Endothelial cell of umbilical vein (primary cell): Measurements from ENCODE around the gene VAC14. TPM values are rescaled to one million over a fixed set of nuclear protein-coding genes. Genes with fewer than 3 reads are reported as not detected.

Experiments
- BruUV-seq: library from RNA; stranded (reverse); fragments of 400-500 nt; replicated peaks from 2 replicates; lab custom pipeline; 2021; lab: Mats Ljungman, UMichigan
- CTCF ChIA-PET: fragments of 300-600, 350-600 bp; sonication (Branson Sonifier 250); formaldehyde crosslinking; loops from one replicate; lab custom pipeline; 2021; ENCODE audit warnings: antibody characterized with exemption, inconsistent platforms; lab: Charles Lee
- POLR2A ChIA-PET: fragments of 300-600, 350-600 bp; sonication (Branson Sonifier 250); formaldehyde crosslinking; loops from one replicate; lab custom pipeline; 2021; ENCODE audit warnings: antibody characterized with exemption, inconsistent platforms; lab: Charles Lee
- DNase-seq: peaks from one replicate; pipeline ENCODE4 v3.0.0-alpha.2; 2011; ENCODE audit warnings: low read depth, low spot score
- FAIRE-seq: peaks from 2 replicates; lab custom pipeline; 2011; peaks lifted over from hg19 to GRCh38; lab: Jason Lieb, UNC
- H2AFZ ChIP-seq: 2 replicates; pipeline ENCODE4 v1.6.0; 2012; ENCODE audit warnings: low read depth, low read length, control low read depth, inconsistent platforms
- H3K27ac ChIP-seq: 2 replicates; pipeline ENCODE4 v1.5.1; 2011; ENCODE audit warnings: low read depth, mild to moderate bottlenecking, control low read depth, low read length, moderate library complexity; ENCODE audit not compliant: insufficient read depth
- H3K27me3 ChIP-seq, 2 experiments: 2 replicates each; pipeline versions ENCODE4 v1.6.0 to v1.6.1; 2011; ENCODE audit warnings: low read length in 2 of 2, mixed read lengths in 1 of 2; ENCODE audit not compliant: control insufficient read depth in 2 of 2, insufficient read depth in 2 of 2
- H3K36me3 ChIP-seq, 2 experiments: 2 replicates in 1 of 2; 3 replicates in 1 of 2; pipeline ENCODE4 v1.5.1; 2011; ENCODE audit warnings: low read length in 2 of 2, mild to moderate bottlenecking in 1 of 2, moderate library complexity in 1 of 2; ENCODE audit not compliant: control insufficient read depth in 2 of 2, insufficient read depth in 2 of 2; ENCODE audit errors: extremely low read depth in 1 of 2
- H3K4me1 ChIP-seq: 3 replicates; pipeline ENCODE4 v1.5.1; 2011; ENCODE audit warnings: mild to moderate bottlenecking, low read length; ENCODE audit not compliant: control insufficient read depth, insufficient read depth; ENCODE audit errors: extremely low read depth
- H3K4me2 ChIP-seq: 2 replicates; pipeline ENCODE4 v1.6.1; 2011; ENCODE audit warnings: low read length, control low read depth, mixed read lengths; ENCODE audit not compliant: insufficient read depth
- H3K4me3 ChIP-seq, 3 experiments: fragments of 200-600 bp in 1 of 3; sonication (generic), shearing (Covaris generic) in 1 of 3; replicated peaks in 1 of 3; 2 replicates each; pipeline ENCODE4 v1.5.1; 2011 to 2016; ENCODE audit warnings: control low read depth in 3 of 3, low read length in 3 of 3, mild to moderate bottlenecking in 2 of 3, inconsistent platforms in 1 of 3, low read depth in 1 of 3, moderate library complexity in 1 of 3; ENCODE audit not compliant: insufficient read depth in 1 of 3
- H3K79me2 ChIP-seq: 2 replicates; pipeline ENCODE4 v1.6.0; 2012; ENCODE audit warnings: low read length, inconsistent platforms; ENCODE audit not compliant: control insufficient read depth, insufficient read depth
- H3K9ac ChIP-seq: replicated peaks from 2 replicates; pipeline ENCODE3; 2011; ENCODE audit warnings: low read length, control low read depth; ENCODE audit not compliant: insufficient read depth; ENCODE audit errors: extremely low read depth
- H3K9me1 ChIP-seq: replicated peaks from 3 replicates; pipeline ENCODE4 v1.6.0; 2011; ENCODE audit warnings: mild to moderate bottlenecking, low read length; ENCODE audit not compliant: control insufficient read depth, insufficient read depth; ENCODE audit errors: extremely low read depth
- H3K9me3 ChIP-seq: replicated peaks from 2 replicates; pipeline ENCODE4 v1.5.1; 2012; ENCODE audit warnings: low read length, inconsistent platforms; ENCODE audit not compliant: control insufficient read depth, insufficient read depth
- H4K20me1 ChIP-seq: replicated peaks from 2 replicates; pipeline ENCODE3; 2011; ENCODE audit warnings: mild to moderate bottlenecking, low read length; ENCODE audit not compliant: control insufficient read depth, insufficient read depth; ENCODE audit errors: extremely low read depth
- EZH2 ChIP-seq: IDR thresholded peaks from 2 replicates; pipeline ENCODE4 v1.6.1; 2012; ENCODE audit warnings: borderline replicate concordance, low read depth, mild to moderate bottlenecking, moderate library complexity, low read length, inconsistent platforms; ENCODE audit not compliant: severe bottlenecking
- FOS ChIP-seq: IDR thresholded peaks from 2 replicates; pipeline ENCODE4 v1.6.1; 2011; ENCODE audit warnings: mild to moderate bottlenecking, low read length, moderate library complexity, borderline replicate concordance; ENCODE audit not compliant: insufficient read depth
- GATA2 ChIP-seq: IDR thresholded peaks from 2 replicates; pipeline ENCODE4 v1.7.0; 2011; ENCODE audit warnings: low read depth, mild to moderate bottlenecking, moderate library complexity, mixed read lengths, low read length; ENCODE audit not compliant: insufficient read length, insufficient read depth
- JUN ChIP-seq: IDR thresholded peaks from 2 replicates; pipeline ENCODE4 v1.6.1; 2011; ENCODE audit warnings: borderline replicate concordance, low read depth; ENCODE audit not compliant: insufficient read length, insufficient read depth
- MYC ChIP-seq: IDR thresholded peaks from one replicate; pipeline ENCODE4 v1.6.1; 2011; ENCODE audit warnings: mild to moderate bottlenecking, low read depth, low read length
- POLR2A ChIP-seq: IDR thresholded peaks from 2 replicates; pipeline ENCODE4 v1.6.1; 2012; ENCODE audit warnings: low read depth, mild to moderate bottlenecking, control low read depth, low read length
- POLR2AphosphoS5 ChIP-seq: IDR thresholded peaks from 2 replicates; pipeline ENCODE4 v1.6.1; 2012; ENCODE audit warnings: low read depth, mild to moderate bottlenecking, control low read depth, low read length, moderate library complexity; ENCODE audit not compliant: insufficient read depth
- dilution Hi-C: fragments of 300-500 bp; cut with MboI; formaldehyde crosslinking; loops from one replicate; pipeline ENCODE4 v1.15.0; 2019; ENCODE audit warnings: low sequenced_read_pairs; ENCODE audit not compliant: extremely low pct_ligation_motif_present
- intact Hi-C: fragments of 100-400 bp; cut with micrococcal nuclease; formaldehyde crosslinking; loops from one replicate; pipeline ENCODE4 v1.10.0; 2022
- polyA plus RNA-seq, 4 experiments: library from polyadenylated mRNA; depleted of rRNA in 3 of 4; stranded (reverse) in 3 of 4; unstranded in 1 of 4; fragments of >200 nt; gene quantifications; 2 replicates each; pipeline versions ENCODE4 v1.2.1 to v1.2.3, GENCODE V29; 2011 to 2012; ENCODE audit warnings: missing spikeins in 1 of 4
- total RNA-seq: library from RNA; stranded (reverse); gene quantifications from 2 replicates; pipeline ENCODE4 v1.2.3, GENCODE V29; 2021
- TF ChIP-seq, protein P1 (sequence below): IDR thresholded peaks from 2 replicates; pipeline ENCODE4 v1.6.1; 2011; ENCODE audit not compliant: insufficient read depth, insufficient read length
- TF ChIP-seq, protein P2 (sequence below), 2 donors: IDR thresholded peaks; 1 replicate in 1 of 2; 2 replicates in 1 of 2; pipeline ENCODE4 v1.5.1; 2011; ENCODE audit warnings: low read length in 2 of 2, mild to moderate bottlenecking in 2 of 2, moderate library complexity in 2 of 2, control low read depth in 1 of 2, inconsistent platforms in 1 of 2, low read depth in 1 of 2; ENCODE audit not compliant: insufficient read depth in 1 of 2; ENCODE audit errors: extremely low read depth in 1 of 2

VAC14 gene
- total and polyA plus RNA-seq, 2 donors (not counting 3 experiments of a cell fraction or from before 2014, with no cell fraction given), result 37.6 to 57.9 TPM

DNA sequence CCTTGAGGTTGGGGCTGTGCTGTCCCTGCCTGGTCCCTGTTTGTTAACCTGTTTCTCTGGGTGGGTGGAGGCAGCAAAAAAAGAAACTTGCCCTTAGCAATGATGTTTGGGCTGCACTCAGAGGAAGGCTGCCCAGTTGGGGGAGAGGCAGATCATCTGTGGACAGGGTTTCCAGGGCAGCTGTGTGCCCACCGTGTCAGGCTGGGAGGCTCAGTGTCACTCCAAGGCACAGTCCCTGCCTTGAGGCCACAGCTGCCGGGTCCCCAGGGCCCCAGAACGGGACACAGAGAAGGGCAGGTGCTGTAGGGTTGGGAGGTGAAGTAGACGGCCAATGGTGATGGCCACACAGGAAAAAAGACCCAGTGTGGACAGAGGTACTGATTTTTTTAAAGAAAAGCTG, 150.7 kb downstream of the VAC14 start:
- intact Hi-C loops, result loop anchor here (5.0 kb wide), 1 partner anchor 143 kb away; no protein-coding TSS in a partner anchor
- TF ChIP-seq JUN (no peak), POLR2A (no peak), FOS (no peak), EZH2 (no peak), POLR2AphosphoS5 (no peak), MYC (no peak), GATA2 (no peak)
- TF ChIP-seq, protein P1, sequence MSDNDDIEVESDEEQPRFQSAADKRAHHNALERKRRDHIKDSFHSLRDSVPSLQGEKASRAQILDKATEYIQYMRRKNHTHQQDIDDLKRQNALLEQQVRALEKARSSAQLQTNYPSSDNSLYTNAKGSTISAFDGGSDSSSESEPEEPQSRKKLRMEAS, result no peak
- TF ChIP-seq, protein P2, sequence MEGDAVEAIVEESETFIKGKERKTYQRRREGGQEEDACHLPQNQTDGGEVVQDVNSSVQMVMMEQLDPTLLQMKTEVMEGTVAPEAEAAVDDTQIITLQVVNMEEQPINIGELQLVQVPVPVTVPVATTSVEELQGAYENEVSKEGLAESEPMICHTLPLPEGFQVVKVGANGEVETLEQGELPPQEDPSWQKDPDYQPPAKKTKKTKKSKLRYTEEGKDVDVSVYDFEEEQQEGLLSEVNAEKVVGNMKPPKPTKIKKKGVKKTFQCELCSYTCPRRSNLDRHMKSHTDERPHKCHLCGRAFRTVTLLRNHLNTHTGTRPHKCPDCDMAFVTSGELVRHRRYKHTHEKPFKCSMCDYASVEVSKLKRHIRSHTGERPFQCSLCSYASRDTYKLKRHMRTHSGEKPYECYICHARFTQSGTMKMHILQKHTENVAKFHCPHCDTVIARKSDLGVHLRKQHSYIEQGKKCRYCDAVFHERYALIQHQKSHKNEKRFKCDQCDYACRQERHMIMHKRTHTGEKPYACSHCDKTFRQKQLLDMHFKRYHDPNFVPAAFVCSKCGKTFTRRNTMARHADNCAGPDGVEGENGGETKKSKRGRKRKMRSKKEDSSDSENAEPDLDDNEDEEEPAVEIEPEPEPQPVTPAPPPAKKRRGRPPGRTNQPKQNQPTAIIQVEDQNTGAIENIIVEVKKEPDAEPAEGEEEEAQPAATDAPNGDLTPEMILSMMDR (IDR thresholded peaks at IDR 0.05; ENCODE audit: extremely low read depth in 1 of 2, insufficient read depth in 1 of 2, low read depth in 1 of 2, low read length in 2 of 2), result no peak
- Histone ChIP-seq H3K27ac (no peak overlapping the region), H3K9ac (no peak overlapping the region), H3K9me1 (no peaks in the 10 kb centered on the region), H3K36me3 (no peaks in the 10 kb centered on the region), H4K20me1 (no peaks in the 10 kb centered on the region), H3K9me3 (no peaks in the 10 kb centered on the region), H3K4me1 (no peaks in the 10 kb centered on the region), H2AFZ (no peak overlapping the region), H3K4me2 (no peak overlapping the region), H3K27me3 (no peaks in the 10 kb centered on the region), H3K4me3 (no peak overlapping the region), H3K79me2 (no peaks in the 10 kb centered on the region)
- DNase-seq (no peak), FAIRE-seq (no peak)
- POLR2A ChIA-PET, result no interaction called here
- CTCF ChIA-PET, result interaction anchor here (1.4 to 5.8 kb wide), 2 partner anchors 9 to 83 kb away, joined by 4 to 175 read pairs; no protein-coding TSS in a partner anchor
- no TSS peak for BruUV-seq
- dilution Hi-C loops, result loop anchor here (25.0 kb wide), 1 partner anchor 113 kb away; no protein-coding TSS in a partner anchor
